Measurements from ENCODE around the gene SLC25A1.
"Not testable (repeated sequence)": the region's sequence is repeated elsewhere in the genome, so short reads cannot be mapped to it uniquely, and the experiment has no call there.

SLC25A1 gene

DNA sequence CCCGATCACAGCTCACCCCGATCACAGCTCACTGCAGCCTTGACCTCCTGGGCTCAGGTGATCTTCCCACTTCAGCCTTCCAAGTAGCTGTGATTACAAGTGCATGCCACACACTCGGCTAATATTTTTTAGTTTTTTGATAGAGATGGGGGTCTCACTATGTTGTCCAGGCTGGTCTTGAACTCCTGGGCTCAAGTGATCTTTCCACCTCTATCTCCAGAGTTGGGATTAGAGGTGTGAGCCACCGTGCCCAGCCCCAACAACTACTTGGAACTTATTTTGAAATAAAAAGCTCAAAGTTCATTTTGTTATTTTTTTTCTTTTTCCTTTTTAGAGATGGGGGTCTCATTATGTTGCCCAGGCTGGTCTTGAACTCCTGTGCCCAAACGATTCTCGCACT, 27.8 kb upstream of the SLC25A1 start:
- DNase-seq (ENCODE audit: low read depth), result no peak

DNA sequence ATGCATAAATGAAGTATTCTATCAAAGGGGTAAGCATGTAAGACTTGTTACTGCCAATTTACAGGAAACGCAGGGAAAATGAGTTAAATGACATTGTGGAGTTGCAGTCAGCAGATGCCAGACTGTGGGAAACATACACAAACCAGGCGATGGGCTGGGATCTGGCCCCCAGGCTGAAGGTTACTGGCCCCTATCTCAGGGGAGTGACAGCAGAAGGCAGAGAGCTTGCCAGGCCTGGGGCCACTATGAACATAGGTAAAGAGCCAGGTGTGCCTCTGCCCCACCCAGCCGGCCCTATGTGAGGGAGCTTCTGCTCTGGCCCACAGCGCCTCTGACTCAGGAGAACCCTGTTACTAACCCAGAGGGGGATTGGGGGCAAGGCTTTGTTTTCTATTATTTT, 26.1 kb upstream of the SLC25A1 start:
- DNase-seq (ENCODE audit: low read depth), result no peak

DNA sequence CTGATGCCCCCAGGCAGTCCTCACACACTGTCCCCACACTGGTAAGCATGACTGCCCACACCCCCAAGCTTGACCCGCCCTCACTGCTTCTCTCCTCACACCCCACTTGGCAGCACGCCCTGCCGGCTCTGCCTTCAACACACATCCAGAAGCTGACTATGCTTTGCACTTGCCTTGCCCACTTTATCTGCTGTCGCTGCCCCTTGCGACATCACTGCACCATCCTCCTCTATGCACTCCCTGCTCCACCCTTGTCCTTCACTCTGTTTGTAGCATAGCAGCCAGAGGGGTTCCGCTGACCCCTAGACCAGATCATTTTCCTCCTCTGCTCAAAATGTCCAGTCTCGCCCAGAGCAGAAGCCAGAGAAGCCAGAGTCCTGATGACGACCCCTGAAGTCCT, 25.3 kb upstream of the SLC25A1 start:
- no peak for DNase-seq (ENCODE audit: low read depth)

DNA sequence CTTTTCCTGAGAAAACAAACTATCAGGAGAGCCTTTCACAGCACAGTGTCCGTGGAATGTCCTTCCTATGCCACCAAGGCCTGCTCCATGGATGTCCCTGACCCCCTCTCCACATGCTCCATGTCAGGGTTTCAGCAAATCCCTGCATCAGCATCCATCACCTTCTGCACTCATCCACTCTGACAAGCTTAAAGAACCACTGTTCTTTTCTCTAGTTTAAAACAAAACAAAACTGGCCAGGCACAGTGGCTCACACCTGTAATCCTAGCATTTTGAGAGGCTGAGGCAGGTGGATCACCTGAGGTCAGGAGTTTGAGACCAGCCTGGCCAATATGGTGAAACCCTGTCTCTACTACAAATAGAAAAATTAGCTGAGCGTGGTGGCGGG, 24.3 kb upstream of the SLC25A1 start:
- not testable (repeated sequence) for DNase-seq (ENCODE audit: low read depth)

DNA sequence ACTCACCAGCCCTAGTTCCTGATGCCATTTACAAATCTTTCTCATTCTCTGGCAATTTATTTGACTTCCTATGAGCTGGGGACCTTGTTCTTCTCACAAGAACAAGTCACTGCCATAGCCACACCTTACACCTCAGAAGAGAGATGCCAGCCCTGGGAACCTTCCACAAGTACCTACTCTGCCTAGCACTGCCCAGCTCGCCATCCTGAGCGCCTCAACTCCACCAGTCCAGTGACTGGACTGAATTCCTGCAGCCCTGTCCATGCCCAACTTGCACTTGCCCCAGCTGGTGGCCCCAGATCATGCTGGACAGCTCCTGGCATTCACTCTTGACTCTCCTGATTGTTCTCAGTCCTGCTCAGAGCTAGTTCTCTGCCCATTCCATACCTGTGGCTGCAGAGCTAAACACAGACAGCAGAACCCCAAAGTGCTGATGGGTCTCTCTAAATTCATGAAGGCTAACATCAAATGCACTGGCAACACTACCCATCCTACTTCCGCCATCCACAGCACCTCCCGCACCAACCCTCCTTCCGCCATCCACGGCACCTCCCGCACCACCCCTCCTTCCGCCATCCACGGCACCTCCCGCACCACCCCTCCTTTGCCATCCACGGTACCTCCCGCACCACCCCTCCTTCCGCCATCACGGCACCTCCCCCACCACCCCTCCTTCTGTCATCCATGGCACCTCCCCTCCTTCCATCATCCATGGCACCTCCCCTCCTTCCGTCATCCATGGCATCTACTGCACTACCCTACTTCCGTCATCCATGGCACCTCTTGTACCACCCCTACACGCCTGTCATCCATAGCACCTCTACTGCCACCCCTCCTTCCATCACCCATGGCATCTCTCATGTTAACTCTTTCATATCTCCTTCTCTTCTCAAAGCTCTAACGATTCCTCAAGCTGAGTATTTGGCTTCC, 23.6 kb upstream of the SLC25A1 start:
- DNase-seq (ENCODE audit: low read depth), result no peak

DNA sequence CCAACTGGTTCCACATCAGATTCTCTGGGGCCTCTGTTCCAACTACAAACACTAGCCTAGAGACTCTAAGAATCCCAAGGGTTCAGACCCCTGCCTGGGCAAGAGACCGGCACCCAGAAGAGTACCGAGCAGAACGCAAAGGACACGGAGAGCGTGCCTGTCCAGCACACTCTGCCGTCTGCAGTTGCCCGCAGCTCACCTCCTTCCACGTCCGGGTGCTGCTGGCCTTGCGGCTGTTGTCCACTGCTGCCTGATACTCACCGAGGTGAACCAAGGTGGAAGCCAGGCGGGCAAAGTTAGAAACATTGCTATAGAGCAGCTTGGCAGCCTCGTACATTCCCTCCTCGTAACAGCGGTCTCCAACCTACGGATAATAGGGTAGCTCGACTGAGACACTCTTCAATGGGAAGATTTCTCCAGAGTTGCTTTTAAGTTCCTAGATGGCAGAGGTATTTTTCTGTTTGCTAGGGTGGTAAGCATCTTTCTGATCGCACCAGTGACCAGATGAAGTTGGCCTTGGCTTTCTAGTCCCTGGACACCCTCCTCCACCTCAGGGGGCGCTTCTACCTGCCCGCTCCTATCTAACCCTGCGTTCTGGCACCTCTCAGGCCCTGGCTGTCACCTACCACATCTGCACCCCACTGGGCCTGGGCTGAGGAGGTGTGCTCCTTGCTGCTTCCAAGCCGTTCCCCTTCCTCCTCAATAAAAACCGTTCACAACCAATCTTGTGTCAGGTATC, 22.8 kb upstream of the SLC25A1 start:
- no peak for DNase-seq (ENCODE audit: low read depth)

DNA sequence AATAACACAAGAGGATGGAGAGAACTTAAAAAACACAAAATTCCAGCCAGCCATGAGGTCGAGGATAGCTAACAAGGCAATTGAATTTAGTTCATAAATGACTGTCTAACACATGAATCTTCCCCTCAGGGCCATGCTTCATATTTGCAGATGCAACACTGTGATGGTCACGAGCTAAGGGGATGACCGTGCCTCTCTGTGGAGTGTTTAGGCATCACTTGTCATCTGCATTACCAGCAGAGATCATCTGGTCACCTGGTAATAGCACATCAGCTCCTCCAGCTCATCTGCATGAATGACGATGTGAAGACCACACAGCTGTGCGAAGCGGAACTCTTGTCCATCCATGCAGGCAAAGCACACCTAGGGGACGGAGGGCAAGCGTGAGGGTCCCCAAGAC, 20.9 kb upstream of the SLC25A1 start:
- DNase-seq (ENCODE audit: low read depth), result no peak

DNA sequence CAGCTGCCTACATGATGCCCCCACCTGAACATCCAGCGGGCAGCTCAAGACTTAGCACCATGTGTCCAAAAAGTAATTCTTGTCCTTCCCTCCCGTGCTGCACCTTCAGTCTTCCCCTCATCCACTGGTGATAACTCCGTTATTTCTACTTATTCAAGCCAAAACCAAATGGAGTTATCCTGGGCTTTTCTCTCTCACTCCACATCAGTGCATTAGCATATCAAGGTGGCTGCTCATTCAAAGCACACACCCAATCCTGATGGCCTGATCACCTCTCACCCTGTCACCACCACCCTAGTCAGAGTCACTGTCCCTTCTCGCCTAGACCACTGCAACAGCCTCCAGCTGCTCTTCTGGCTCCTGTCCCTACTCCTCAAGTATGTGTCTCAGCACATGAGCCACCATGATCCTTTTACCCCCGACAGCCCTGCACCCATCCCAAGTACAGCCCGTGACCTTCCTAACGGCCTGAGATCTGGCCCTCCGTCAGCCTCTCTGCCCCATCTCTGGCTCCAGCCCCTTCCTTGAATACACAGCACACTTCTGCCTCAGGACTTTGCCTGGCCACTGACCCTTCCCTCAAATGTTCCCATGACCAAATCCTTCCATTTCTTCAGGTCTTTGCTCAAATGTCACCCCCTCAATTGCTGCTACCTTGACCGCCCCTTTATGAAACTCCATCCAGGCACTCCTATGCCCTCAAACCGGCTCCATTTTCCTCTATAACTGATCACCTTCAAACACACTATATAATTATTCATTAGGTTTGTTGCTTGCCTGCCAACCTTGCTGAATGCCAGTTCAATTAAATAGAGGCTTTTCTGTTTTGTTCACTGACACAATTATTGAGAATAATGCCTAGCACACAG, 19.7 kb upstream of the SLC25A1 start:
- DNase-seq (ENCODE audit: low read depth), result no peak

DNA sequence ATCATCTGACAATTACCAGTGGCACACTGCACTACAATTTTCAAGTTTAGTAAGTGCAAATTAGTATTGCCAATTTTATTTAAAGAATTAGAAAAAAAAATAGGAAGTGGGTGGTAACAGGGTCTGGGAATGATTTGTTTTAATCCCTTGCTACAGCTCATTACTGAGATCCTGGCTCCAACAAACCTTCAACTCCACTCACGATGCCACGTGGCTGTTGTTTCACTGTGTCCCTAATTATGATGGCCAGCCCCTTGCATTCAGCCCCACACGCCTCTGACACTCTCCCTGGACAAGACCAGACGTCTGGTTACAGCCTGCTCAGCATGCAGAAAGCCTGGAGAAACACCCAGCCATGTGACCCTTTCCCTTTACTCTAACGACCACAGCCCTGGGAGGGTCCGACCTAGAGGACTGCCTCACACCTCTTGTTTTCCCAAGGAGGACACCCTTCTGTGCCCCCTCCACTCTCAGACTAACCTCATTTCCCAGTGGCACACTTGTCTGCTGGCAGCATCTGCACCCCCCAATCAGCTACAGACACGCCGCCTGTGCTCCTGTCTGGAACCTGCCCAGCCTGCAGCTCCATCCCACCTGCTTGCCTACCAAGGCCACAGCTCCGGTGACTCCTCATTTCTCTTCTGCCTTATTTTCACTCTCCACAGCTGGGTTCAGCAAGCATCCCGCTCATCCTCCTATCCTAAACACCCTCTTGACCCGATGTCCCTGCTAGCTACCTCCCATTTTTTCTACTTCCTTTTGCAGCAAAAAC, 18.5 kb upstream of the SLC25A1 start:
- DNase-seq (ENCODE audit: low read depth), result no peak

DNA sequence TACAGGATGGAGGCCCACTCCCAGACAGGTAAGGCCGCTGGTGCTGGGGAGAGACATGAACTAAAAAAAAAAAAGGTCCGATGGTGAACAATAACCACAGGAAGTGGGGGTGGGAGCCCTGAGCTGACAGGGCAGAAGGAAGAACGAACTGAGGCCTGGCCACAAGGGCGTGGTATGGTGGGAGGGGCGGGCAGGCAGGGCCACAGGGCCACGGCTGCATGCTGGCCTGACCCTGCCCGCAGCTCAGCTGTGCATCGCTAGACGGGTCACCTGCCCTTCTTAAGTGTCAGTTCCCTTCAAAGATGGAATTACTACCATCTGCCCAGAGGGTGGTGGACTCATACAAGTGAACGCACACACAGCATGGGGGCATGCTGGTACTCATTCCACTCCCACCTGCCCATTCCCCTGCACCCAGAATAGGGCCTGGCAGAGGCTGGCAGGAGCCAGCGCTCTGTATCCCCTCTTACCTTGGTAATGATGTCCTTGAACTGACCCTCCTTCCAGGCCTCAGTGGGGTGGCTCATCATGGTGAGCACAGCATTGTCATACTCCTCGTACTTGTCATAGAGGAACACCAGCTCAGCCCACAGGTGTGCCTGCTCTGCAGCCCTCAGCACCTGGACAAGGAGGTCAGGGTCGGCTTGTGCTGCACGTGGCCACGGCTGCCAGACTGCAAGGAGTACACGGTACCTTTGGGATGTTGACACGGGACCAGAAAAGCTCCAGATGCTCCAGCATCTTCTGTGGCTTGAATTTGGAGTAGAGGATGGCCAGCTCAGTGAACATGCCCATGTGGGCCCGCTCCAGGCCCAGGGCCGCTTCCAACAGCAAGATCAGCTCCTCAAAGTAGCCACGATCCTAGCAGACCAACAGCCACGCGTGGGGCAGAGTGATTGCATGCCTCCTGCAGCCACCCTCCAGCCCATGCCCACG, 17.5 kb upstream of the SLC25A1 start:
- no peak for DNase-seq (ENCODE audit: low read depth)

DNA sequence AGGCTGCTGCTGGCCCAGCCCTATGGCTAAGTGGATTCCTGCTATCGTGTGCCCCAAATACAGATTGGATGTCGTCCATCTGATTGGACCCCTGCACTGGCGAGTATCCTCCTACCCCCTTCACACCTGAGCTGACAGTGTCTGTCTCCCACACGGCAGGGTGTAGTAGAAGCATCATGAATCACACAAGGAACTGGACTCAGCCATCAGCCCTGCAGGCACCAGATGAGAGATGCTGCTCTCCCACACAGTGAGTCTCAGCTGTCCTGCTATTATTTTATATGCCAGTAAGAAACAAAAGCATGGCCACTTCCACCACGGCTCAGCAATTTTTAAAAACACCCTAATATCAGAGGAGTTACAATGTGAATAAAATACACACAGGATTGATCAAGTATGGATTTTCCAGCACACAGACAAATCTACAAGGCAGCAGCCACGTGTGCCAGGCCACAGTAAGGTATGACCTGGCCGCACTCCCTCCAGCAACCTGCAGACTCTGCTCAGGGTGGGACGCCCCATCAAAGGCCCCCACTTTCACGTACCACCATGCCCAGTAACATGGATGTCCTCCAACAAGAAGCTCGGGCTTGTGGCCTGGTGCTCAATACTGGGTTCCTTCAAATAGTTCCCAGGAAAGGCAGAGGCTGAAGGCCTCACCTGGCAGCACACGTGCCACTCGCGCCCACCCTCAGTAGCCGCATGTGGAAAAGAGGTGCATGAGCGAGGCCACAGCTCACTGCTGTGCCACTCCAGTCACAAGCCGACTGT, 16.4 kb upstream of the SLC25A1 start:
- no peak for DNase-seq (ENCODE audit: low read depth)

DNA sequence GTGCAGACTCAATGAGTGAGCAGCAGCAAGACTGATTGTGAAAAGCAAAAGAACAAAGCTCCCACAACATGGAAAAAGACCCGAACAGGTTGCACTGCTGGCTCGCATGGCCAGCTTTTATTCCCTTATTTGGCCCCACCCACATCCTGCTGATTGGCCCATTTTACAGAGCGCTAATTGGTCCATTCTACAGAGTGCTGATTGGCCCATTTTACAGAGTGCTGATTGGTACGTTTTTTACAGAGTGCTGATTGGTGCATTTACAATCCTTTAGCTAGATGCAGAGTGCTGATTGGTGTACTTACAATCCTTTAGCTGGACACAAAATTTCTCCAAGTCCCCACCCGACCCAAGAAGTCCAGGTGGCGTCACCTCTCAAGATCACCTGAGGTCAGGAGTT, 15.3 kb upstream of the SLC25A1 start:
- no peak for DNase-seq (ENCODE audit: low read depth)

DNA sequence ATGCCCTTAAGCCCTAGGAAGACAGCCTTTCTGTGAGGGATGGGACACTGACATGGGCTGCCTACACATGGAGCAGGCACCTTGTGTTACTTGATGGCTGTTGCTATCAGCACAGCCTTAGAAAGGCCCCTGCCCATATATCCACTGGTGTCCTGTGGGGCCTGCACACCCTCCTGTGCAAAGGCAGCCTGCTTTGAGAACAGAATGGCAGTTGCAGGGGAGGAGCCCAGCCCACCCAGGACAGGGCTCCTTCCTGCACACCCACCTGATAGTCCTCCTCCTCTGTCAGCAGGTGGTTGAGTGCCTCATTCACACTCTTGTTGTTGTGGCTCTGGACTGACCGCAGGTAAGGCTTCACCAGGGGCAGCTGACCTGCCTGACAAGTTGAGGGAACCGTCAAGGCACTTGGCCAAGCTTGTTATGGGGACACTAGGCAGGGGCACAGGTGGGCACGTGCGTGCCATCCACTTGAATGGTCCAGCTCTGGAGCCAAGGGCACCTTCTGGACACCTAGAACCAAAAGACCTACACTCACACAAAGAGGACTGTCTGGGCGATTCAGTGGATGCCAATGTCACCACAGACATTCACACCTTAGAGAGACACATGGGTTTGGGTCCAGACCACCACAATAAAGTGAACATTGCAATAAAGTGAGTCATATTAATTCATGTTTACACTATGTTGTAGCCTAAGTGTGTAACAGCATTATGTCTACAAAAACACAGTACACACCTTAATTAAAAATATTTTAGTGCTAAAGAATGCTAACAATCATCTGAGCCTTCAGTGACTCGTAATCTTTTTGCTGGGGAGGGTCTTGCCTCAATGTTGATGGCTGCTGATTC, 9.4 kb upstream of the SLC25A1 start:
- DNase-seq (ENCODE audit: low read depth), result no peak

DNA sequence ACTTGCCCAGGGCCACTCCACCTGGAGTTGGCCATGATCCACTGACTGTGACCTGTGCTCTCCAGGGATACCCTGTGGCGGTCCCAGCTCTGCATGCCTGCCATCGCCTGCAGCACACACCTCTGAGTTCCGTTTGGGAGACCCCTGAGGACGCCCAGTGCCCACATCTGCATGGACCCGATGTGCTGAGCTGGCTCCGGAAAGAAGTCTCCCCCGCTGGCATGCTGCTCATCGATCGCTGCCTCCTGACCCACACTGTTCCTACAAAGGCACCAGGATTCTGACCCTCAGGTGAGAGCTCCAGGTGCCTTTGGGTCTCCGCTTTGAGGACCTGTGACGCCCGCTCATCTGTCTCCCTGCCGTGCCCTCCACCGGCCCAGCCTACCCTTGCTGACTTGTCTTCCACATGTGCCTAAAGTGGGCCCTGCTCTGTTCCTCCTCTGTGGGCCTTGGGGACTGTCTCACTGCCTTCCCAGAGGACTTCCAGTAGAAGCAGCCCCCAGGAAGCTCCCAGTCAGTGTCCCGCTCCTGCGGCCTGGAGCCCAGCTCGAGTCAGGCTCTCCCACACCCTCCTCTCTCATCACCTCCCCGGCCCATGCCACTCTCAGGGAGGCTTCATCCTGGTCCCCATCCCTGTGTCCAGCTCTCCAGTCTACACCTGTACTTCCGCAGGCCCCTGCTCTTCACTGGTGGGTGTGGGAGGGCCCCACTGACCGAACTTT, 5.9 kb upstream of the SLC25A1 start:
- no peak for DNase-seq (ENCODE audit: low read depth)

DNA sequence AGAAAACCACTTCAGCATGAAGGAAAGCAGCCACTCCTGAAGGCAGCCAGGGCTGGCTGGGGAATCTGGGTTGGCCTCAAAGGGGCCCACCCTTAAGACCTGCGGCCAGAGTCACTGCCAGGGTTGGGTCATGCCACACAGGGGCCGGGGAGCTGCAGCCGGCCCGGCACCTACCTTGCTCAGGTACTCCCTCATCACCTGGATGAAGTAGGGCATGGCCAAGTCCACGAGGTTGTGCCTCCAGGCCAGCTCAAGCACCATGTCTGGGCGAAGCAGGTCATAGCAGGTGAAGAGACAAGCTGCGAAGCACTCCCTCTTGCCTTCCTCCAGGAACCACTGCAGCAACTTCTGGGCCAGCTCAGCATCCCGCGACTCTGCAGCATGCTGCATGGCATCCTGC, 4.7 kb upstream of the SLC25A1 start:
- no peak for DNase-seq (ENCODE audit: low read depth)

DNA sequence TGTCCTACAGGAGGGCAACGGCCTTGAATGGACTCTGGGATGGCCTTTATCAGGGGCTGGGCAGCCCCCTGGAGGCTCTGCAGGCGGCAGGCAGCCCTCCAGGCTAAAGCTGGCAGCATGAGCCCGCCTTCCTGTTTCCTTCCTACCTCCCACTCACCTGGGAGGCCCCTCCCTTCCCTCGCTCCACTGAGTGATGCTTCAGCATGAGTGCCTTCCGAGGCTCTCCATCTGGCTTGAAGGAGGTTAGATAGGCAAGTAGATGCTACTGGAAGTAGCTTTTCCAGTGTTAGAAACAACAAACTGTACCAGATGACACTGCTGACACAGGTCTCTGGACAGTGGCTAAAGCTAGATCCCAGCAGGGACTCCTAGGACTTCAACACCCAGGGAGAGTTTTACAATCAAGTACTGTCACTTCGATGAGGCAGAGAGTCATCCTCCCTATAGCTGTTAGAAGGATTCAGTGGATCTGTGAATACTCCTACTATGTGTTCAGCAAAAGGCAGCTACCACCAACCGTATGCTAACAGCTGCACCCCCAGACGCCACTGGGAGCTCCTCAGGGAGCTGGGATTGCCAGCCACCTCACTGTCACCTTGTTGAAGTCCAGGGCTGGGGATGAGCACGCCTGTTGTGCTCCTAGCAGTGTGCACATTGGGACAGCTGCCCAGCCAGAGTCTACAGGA, 4.1 kb upstream of the SLC25A1 start:
- no peak for DNase-seq (ENCODE audit: low read depth)

DNA sequence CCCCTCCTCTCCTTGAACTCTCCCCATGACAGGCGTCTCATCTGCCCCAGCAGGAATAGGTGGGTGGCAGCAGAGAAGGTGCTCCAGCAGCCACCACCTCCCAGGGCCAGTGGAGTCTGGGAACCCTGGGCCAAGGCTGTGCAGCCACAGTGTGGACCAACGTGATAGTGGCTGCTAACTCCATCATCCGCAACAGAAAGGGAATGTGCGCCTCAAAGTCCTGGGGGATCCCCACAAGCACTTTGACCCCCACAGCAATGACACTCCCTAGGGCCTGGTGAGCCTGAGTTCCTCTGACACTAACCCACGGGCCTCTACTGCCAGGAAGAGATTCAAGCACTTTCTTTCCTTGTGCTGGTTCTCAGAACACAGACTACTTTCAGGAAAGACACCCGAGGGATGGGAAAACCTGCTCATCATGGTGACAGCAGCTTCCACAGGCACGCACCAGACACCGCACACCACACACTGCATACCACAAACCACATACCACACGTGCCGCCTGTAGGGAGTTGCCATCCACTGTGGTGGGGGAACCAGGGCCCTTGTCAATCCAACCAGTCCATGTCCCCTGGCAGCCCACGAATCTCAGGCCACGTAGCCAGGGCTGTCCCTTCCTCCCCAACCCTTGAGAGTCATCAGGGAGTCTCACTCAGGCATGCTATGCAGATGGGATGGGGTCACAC, 3.4 kb upstream of the SLC25A1 start:
- no peak for DNase-seq (ENCODE audit: low read depth)
